MG63 (cell line): Measurements from ENCODE around the gene SAE1. TPM values are rescaled to one million over a fixed set of nuclear protein-coding genes. Genes with fewer than 3 reads are reported as not detected.

Experiments used
- DNase-seq: peaks from one replicate; pipeline ENCODE4 v3.0.0-alpha.2; 2020
- H3K27me3 ChIP-seq: fragments of 250-450 bp; sonication (Bioruptor Pico); 2 replicates; pipeline ENCODE4 v1.5.1; 2020; ENCODE audit warnings: mild to moderate bottlenecking, moderate library complexity
- H3K36me3 ChIP-seq: fragments of 250-450 bp; sonication (Bioruptor Pico); 2 replicates; pipeline ENCODE4 v1.5.1; 2020; ENCODE audit warnings: mild to moderate bottlenecking, moderate library complexity
- H3K4me3 ChIP-seq: fragments of 250-450 bp; sonication (Bioruptor Pico); 2 replicates; pipeline ENCODE4 v1.5.1; 2020; ENCODE audit warnings: mild to moderate bottlenecking, moderate library complexity
- H3K9me3 ChIP-seq: fragments of 250-450 bp; sonication (Bioruptor Pico); 2 replicates; pipeline ENCODE4 v1.5.1; 2020; ENCODE audit warnings: mild to moderate bottlenecking, moderate library complexity
- total RNA-seq: library from RNA; depleted of rRNA; stranded (reverse); fragments of >200 nt; shearing (Covaris generic); gene quantifications from 2 replicates; pipeline ENCODE4 v1.2.3, GENCODE V29; 2014; ENCODE audit warnings: low replicate concordance

SAE1 gene
- total RNA-seq, 1 experiment from 2014 or later: 411 TPM

GRCh38 chr19:47210180-47210490, 79.5 kb downstream of the SAE1 start:
- DNase-seq: no peak
- no peak overlapping the region for H3K4me3 ChIP-seq
- no peaks in the 10 kb centered on the region for H3K27me3 ChIP-seq
- no peaks in the 10 kb centered on the region for H3K9me3 ChIP-seq
- H3K36me3 ChIP-seq: peaks cover 71% of the 10 kb centered on the region

DNA sequence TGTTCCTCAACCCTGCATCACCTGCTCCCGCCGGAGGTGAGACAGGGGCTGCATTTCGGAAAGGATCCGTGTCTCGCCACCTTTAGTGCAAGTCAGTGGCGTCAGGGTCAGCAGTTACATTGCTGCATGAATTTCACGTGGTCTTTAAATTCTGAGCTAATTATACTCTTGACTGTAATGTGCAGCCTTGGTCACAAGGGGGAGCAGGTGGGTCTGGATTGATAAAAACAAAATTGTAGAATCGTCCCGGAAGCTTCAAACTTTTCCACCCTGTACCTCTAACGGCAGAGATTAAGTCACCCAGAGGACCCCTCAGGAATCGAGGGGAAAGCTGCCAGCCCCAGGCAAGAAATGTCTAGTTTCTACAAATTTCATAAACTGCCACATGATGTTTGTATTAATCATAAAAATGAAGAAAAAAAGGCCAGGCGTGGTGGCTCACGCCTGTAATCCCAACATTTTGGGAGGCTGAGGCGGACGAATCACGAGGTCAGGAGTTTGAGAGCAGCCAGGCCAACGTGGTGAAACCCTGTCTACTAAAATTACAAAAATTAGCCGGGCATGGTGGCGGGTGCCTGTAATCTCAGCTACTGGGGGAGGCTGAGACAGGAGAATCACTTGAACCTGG, 80.2 kb downstream of the SAE1 start:
- Histone ChIP-seq H3K4me3 (no peak overlapping the region), H3K27me3 (no peaks in the 10 kb centered on the region), H3K36me3 (peaks cover 64% of the 10 kb centered on the region), H3K9me3 (no peaks in the 10 kb centered on the region)
- peak; percentile 53 for DNase-seq

DNA sequence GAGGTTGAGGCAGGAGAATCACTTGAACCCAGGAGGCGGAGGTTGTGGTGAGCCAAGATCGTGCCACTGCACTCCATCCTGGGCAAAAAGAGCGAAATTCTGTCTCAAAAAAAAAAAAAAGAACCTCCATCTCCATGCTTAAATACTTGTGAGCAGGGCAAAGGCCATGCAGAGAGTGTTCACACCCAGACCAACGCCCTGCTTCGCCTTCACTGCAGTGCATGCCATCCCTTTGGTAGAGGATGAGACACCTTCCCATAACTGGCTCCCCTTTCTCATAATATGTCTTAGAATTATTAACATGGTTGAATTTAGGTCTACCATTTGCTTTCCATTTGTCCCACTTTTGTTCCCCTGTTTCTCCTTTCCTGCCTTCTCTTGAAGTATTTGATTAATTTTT, 84.9 kb downstream of the SAE1 start:
- H3K36me3 ChIP-seq: peaks cover 26% of the 10 kb centered on the region
- no peak for DNase-seq
- H3K9me3 ChIP-seq: no peaks in the 10 kb centered on the region
- no peak overlapping the region for H3K4me3 ChIP-seq
- no peaks in the 10 kb centered on the region for H3K27me3 ChIP-seq

DNA sequence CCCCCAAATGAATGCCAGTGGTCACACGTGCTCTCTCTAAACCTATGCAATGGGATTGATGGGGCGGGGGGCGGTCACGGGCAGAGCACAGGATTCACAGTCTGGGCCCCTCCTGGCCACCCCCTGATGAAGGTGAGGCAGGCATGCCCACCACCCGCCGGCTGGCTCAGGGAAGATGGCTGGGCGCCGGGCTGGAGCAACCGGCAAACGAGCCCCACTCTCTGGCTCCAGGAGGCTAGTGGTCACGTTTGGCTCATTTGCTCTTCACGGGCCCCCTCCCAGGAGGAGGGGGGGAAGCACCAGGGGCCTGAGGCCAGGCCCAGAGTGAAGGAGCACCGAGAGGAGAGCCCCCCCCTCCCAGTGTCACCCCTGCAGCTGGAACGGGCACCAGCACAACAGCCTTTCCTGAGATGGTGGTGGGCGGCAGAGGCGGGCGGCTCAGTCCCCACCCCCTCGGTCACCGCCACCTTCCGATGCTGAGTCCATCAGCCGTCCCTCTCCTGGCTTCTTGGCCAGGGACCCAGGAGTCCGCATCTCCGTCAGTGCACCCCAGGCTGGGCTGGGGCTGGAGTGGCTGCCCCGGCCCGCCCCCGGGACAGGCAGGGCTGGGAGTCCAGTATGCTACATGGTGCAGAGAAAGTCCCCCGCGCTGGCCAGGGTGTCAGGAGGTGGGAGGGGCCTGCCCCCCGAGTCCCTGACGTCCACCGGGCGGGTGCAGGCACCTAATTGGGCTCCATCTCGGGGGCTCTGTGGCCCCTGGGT, 90.6 kb downstream of the SAE1 start:
- Histone ChIP-seq H3K27me3 (no peaks in the 10 kb centered on the region), H3K36me3 (peaks cover 48% of the 10 kb centered on the region), H3K9me3 (no peaks in the 10 kb centered on the region), H3K4me3 (no peak overlapping the region)
- no peak for DNase-seq

DNA sequence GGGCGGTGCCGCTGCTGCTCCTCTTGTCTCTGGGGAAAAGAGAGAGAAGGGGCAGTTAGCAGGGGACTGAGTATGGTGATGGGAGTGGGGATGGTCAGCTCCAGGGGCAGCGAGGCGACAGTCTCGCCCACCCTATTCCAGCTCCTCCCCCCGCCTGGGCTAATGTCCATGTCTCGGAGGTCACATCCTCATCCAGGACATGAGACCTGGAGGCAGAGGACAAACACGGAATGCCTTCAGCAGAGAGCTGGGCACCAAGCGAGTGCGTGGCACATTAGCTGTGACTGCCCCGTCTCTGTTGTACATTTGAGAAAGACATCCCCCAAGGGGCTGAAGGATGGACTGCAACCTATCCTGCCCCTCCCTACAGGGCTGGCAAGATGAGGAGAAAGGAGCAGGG, 91.3 kb downstream of the SAE1 start:
- H3K27me3 ChIP-seq: no peaks in the 10 kb centered on the region
- H3K9me3 ChIP-seq: no peaks in the 10 kb centered on the region
- no peak overlapping the region for H3K4me3 ChIP-seq
- peaks cover 53% of the 10 kb centered on the region for H3K36me3 ChIP-seq
- no peak for DNase-seq

- Histone ChIP-seq H3K36me3 (peaks cover 45% of the 10 kb centered on the region), H3K9me3 (no peaks in the 10 kb centered on the region)
These were observed 95.3 kb downstream of the SAE1 start for GRCh38 chr19:47225746-47226425.

DNA sequence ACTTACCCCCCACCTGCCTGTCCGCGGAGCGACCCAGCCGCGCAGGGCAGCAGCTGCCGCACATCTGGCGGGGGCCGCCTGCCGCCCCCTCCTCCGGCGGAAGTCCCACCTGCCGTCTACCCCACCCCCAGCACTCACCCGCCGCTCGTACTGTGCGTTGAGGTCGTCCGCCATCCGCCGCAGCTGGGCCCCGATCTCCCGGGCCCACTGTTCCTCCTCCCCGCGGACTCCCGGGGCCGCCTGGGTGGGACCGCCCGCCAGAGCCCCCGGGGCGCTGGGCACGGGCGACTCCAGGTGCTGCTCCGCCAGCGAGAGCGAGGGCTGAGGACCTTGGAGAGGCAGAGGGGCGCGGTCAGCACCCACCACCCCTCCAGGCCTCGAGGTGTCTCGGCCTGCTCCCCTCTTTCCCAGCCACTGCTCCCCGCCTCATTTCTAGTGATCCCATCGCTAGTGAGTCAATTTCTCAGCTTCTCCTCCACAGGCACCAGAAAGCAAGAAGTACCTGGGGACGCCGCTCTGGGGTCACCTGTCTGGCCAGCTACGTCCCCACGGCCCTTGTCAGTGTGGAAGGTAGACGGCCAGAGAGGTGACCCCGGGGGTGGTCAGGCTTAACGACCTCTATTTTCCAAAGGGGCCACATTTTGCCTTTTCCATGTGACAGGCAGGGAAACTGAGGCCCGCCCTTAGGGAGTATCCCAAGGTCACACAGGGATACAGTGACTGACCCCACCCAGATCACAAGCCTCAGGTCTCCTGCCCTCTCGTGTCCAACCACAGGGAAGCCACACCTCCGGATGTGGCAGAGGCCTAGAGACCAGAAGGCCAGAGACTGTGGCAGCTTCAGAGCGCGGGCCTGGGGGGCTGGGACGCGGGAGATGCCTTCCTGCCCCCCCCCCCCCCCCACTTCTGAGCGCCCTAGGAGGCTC, 96.1 kb downstream of the SAE1 start:
- Histone ChIP-seq H3K27me3 (no peaks in the 10 kb centered on the region), H3K4me3 (peak overlapping the region; percentile 93), H3K9me3 (no peaks in the 10 kb centered on the region), H3K36me3 (peaks cover 37% of the 10 kb centered on the region)
- DNase-seq: peak; percentile 96

More at GRCh38 chr19:47225746-47226425, 95.3 kb downstream of the SAE1 start:
- peak; percentile 87 for DNase-seq
- Histone ChIP-seq H3K4me3 (peak overlapping the region; percentile 93), H3K27me3 (no peaks in the 10 kb centered on the region)

DNA sequence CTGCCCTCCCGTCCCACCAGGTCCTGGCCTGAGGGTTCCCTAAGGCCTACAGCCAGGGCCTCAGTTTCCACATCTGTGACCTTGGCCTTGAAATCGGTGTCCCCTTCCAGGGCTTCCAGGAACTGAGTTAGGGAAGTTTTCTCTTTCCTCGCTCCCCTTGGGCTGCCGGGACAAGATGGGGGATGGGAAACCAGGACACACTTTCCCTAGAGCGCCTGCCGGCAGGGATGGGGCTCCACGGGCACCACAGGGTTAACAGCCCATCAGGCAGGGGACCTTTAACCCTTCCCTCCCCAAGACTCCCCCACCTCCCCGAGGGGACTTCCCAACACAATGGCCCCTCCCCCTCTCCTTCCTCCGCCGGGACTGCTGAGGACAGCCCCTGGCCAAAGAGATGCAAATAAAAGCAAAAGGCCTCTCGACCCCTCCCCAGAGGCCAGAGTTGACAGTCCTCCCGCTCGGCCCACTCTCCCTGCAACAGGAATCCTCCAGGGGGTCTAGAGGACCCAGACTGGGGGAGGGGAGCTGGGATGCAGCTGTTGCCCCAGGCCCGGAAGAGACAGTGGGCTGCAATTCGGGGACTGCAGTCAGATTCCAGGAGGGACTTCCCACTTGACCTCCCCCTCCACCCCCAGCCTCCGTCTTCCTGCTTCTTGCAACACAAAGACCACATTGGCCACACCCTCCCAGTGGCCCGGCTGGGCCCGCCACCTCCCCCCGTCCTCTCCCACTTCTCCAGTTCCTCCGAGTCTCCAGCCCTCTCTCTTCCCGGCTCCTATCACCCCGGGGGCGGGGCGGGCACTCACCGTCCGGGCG, 96.9 kb downstream of the SAE1 start:
- peak; percentile 99 for DNase-seq
- Histone ChIP-seq H3K36me3 (peaks cover 28% of the 10 kb centered on the region), H3K4me3 (peak overlapping the region; percentile 93), H3K9me3 (no peaks in the 10 kb centered on the region), H3K27me3 (no peaks in the 10 kb centered on the region)

DNA sequence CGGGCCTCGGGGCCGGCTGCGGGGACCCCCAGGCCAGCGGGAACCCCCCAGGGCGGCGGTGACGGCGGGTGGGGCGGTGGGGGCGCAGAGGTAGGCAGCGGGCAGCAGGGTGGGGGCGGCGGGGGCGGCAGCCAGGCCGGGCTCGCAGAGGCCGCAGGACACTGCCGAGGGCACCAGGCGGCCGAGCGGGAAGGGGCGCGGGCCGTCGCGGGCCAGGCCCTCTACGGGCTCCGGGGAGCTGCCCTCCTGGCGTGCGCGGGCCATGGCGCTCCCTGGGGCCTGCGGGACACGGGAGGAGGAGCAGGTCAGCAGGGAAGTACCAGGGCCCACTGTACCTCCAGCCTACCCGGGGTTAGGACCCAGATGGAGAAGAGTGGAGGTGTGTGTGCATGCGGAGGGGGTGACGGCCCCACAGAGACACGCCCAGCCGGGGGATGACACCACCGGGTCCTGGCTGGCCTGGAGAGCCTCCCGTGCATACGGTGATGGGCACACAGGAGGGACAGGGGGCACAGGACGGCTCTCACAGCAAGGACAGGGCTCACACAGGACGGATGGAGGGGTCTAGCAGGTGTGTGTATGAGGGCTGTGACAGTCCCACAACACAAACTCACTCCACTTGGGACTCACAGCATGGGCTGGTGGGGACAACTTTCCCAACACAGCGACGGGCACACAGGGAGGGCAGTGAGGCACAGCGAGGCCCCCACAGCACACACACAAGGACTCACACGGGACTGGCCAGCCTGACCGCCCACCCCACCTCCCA, 97.7 kb downstream of the SAE1 start:
- Histone ChIP-seq H3K27me3 (no peaks in the 10 kb centered on the region), H3K9me3 (no peaks in the 10 kb centered on the region), H3K4me3 (peak overlapping the region; percentile 93), H3K36me3 (peaks cover 26% of the 10 kb centered on the region)
- peak; percentile 71 for DNase-seq

DNA sequence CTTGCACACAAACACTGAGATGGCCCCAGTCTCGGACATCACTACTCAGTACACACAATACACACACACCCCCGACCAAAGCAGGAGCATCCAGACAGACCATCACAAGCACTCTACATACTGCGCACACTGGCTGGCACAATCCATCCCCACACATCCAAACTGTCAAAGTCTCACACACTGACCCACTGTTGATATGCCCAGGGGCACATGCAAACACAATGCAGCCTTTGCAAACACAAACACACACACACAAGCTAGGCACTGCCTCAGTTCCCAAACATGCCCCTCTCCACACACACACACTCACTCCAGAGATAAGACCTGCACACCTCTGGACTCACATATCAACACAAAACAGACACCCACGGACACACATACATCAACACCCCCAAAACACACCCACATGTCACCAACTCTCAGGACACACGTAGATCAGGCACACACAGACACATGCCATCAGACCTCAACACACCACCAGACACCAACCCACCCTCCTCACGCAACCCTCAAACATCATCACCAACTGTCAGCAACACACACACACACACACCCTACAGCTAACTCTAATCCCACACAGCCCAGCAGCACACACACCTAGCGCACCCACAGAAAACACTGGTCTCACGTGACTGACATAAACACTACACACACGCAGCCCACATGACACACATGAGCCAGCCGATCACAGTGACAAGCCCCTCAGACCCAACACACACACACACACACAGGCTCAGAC, 98.5 kb downstream of the SAE1 start:
- peak overlapping the region; percentile 93 for H3K4me3 ChIP-seq
- H3K27me3 ChIP-seq: no peaks in the 10 kb centered on the region
- DNase-seq: peak; percentile 26
- H3K9me3 ChIP-seq: no peaks in the 10 kb centered on the region
- H3K36me3 ChIP-seq: peaks cover 19% of the 10 kb centered on the region

GRCh38 chr19:47229676-47230053, 99.0 kb downstream of the SAE1 start:
- no peaks in the 10 kb centered on the region for H3K9me3 ChIP-seq
- H3K27me3 ChIP-seq: no peaks in the 10 kb centered on the region
- no peak for DNase-seq
- H3K4me3 ChIP-seq: peak overlapping the region; percentile 93
- peaks cover 15% of the 10 kb centered on the region for H3K36me3 ChIP-seq

GRCh38 chr19:47230054-47230920, 99.7 kb downstream of the SAE1 start:
- H3K4me3 ChIP-seq: peak overlapping the region; percentile 93
- H3K9me3 ChIP-seq: no peaks in the 10 kb centered on the region
- peaks cover 11% of the 10 kb centered on the region for H3K36me3 ChIP-seq
- H3K27me3 ChIP-seq: no peaks in the 10 kb centered on the region
- peak; percentile 72 for DNase-seq

GRCh38 chr19:47230921-47231214, 100.2 kb downstream of the SAE1 start, which contains the start of gene BBC3:
Gene BBC3, minus strand, starts transcription at chr19:47231199. Its CDS starts 2,768 bp downstream, at chr19:47228431.
- H3K27me3 ChIP-seq: no peaks in the 10 kb centered on the region

More at GRCh38 chr19:47230921-47231214, 100.2 kb downstream of the SAE1 start, which contains the start of gene BBC3:
- no peaks in the 10 kb centered on the region for H3K9me3 ChIP-seq
- peak within 1 kb of the TSS; percentile 93 for H3K4me3 ChIP-seq
- DNase-seq: no peak
- H3K36me3 ChIP-seq: peaks cover 6% of the 10 kb centered on the region
